Neural cell (in vitro differentiated cells): ENCODE results near the gene SHB. TPM values are rescaled to one million over a fixed set of nuclear protein-coding genes. Genes with fewer than 3 reads are reported as not detected.

Experiments
- H2AFZ ChIP-seq: fragments of 200-600, 300-800 bp; sonication (generic), shearing (Covaris generic); 2 replicates; pipeline ENCODE4 v1.6.0; 2014; ENCODE audit warnings: low read depth, mild to moderate bottlenecking, antibody characterized with exemption, low read length, moderate library complexity
- H3F3A ChIP-seq: fragments of 200-600 bp; shearing (Covaris generic); 2 replicates; pipeline ENCODE4 v1.6.1; 2016; ENCODE audit warnings: mild to moderate bottlenecking, moderate library complexity, mixed read lengths, antibody characterized with exemption, low read length; ENCODE audit not compliant: insufficient read depth, poor library complexity, severe bottlenecking
- H3K27ac ChIP-seq: fragments of 200-600, 300-800 bp; sonication (generic), shearing (Covaris generic); 2 replicates; pipeline ENCODE4 v1.5.1; 2014; ENCODE audit warnings: mild to moderate bottlenecking, low read length, moderate library complexity
- H3K27me3 ChIP-seq: fragments of 300-800, 200-600 bp; sonication (generic), shearing (Covaris generic); 2 replicates; pipeline ENCODE4 v1.6.0; 2014; ENCODE audit warnings: mild to moderate bottlenecking, low read depth, low read length, moderate library complexity; ENCODE audit not compliant: insufficient read depth
- H3K36me3 ChIP-seq: fragments of 300-800, 200-600 bp; sonication (generic), shearing (Covaris generic); 2 replicates; pipeline ENCODE4 v1.5.1; 2014; ENCODE audit warnings: mild to moderate bottlenecking, antibody characterized with exemption, low read length, moderate library complexity; ENCODE audit not compliant: insufficient read depth
- H3K4me2 ChIP-seq: fragments of 300-800, 200-600 bp; sonication (generic), shearing (Covaris generic); 2 replicates; pipeline ENCODE4 v1.6.0; 2014; ENCODE audit warnings: mild to moderate bottlenecking, low read length
- H3K4me3 ChIP-seq: fragments of 300-800, 200-600 bp; sonication (generic), shearing (Covaris generic); 2 replicates; pipeline ENCODE4 v1.5.1; 2014; ENCODE audit warnings: mild to moderate bottlenecking, low read length, moderate library complexity
- H3K79me2 ChIP-seq: fragments of 200-600 bp; shearing (Covaris generic); replicated peaks from 2 replicates; pipeline ENCODE4 v1.6.0; 2014; ENCODE audit warnings: mild to moderate bottlenecking, low read length, moderate library complexity; ENCODE audit not compliant: insufficient read depth
- H3K9ac ChIP-seq: fragments of 300-800, 200-600 bp; sonication (generic), shearing (Covaris generic); 2 replicates; pipeline ENCODE4 v1.6.1; 2016; ENCODE audit warnings: mild to moderate bottlenecking, low read length, mixed read lengths
- H3K9me2 ChIP-seq: fragments of 200-600 bp; shearing (Covaris generic); 2 replicates; pipeline ENCODE4 v1.6.1; 2016; ENCODE audit warnings: mild to moderate bottlenecking, low read length, mixed read lengths; ENCODE audit not compliant: insufficient read depth
- H3K9me3 ChIP-seq: fragments of 200-600, 300-800 bp; sonication (generic), shearing (Covaris generic); 2 replicates; pipeline ENCODE4 v1.6.1; 2016; ENCODE audit warnings: mild to moderate bottlenecking, mixed run types, low read length, moderate library complexity, mixed read lengths
- H4K20me1 ChIP-seq: fragments of 200-600 bp; shearing (Covaris generic); 2 replicates; pipeline ENCODE4 v1.6.1; 2016; ENCODE audit warnings: mild to moderate bottlenecking, mixed run types; ENCODE audit not compliant: insufficient read depth
- EP300 ChIP-seq: fragments of 450-650 bp; conservative IDR thresholded peaks from 2 replicates; pipeline ENCODE4 v1.6.1; 2014; ENCODE audit warnings: antibody characterized with exemption, mild to moderate bottlenecking, moderate library complexity; ENCODE audit not compliant: poor library complexity, severe bottlenecking
- MXI1 ChIP-seq: fragments of 450-650 bp; conservative IDR thresholded peaks from 2 replicates; pipeline ENCODE4 v1.6.1; 2014; ENCODE audit warnings: antibody characterized with exemption, mild to moderate bottlenecking; ENCODE audit not compliant: poor library complexity, severe bottlenecking
- POLR2AphosphoS5 ChIP-seq: IDR thresholded peaks from 2 replicates; pipeline ENCODE4 v1.6.1; 2012
- TAF1 ChIP-seq: IDR thresholded peaks from 2 replicates; pipeline ENCODE4 v1.6.1; 2012; ENCODE audit warnings: low read depth
- polyA plus RNA-seq: library from polyadenylated mRNA; depleted of rRNA; stranded (reverse); fragments of >200 nt; gene quantifications from 2 replicates; pipeline ENCODE4 v1.2.3, GENCODE V29; 2014
- TF ChIP-seq, protein P1 (sequence below): IDR thresholded peaks from 2 replicates; pipeline ENCODE4 v1.6.1; 2012; ENCODE audit warnings: borderline replicate concordance
- TF ChIP-seq, protein P2 (sequence below): fragments of 450-650 bp; IDR thresholded peaks from 2 replicates; pipeline ENCODE4 v1.5.1; 2014; ENCODE audit warnings: antibody characterized with exemption, mild to moderate bottlenecking, moderate library complexity; ENCODE audit not compliant: poor library complexity, severe bottlenecking

The SHB gene
- polyA plus RNA-seq, 1 donor from 2014 or later, result 17.5 TPM

DNA sequence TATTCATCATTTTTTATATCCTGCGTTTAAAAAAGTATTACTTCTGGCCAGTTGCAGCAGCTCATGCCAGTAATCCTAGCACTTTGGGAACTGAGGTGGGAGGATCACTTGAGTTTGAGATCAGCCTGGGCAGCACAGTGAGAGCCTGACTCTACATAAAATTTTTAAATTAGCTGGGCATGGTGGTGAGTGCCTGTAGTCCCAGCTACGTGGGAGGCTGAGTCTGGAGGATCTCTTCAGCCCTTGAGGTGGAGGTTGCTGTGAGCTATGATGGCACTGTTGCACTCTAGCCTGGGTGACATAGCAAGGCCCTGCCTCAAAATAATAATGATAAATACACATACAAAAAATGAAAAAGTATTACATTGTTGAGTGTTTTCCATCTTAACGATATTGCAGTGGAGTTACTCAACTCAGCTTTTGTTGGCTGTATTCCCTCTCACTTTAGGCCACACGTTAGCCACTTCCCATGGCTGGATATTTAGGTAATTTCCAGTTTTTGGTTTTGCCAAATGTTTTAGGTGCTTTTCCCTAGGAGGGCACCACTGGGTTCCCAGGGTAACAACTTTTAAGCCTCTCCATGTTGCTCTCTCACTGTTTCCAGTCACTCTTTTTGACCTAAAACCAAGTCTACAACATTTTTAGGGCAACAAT, 20.6 kb downstream of the SHB start:
- Histone ChIP-seq H3K4me3 (no peak overlapping the region), H2AFZ (no peak overlapping the region), H4K20me1 (no peaks in the 10 kb centered on the region), H3K4me2 (no peak overlapping the region), H3F3A (no peaks in the 10 kb centered on the region), H3K79me2 (peaks cover 70% of the 10 kb centered on the region), H3K9me2 (no peaks in the 10 kb centered on the region), H3K27ac (no peak overlapping the region), H3K9me3 (no peaks in the 10 kb centered on the region), H3K9ac (no peak overlapping the region), H3K36me3 (no peaks in the 10 kb centered on the region), H3K27me3 (no peaks in the 10 kb centered on the region)
- TF ChIP-seq POLR2AphosphoS5 (no peak), MXI1 (no peak)
- TF ChIP-seq, protein P1, sequence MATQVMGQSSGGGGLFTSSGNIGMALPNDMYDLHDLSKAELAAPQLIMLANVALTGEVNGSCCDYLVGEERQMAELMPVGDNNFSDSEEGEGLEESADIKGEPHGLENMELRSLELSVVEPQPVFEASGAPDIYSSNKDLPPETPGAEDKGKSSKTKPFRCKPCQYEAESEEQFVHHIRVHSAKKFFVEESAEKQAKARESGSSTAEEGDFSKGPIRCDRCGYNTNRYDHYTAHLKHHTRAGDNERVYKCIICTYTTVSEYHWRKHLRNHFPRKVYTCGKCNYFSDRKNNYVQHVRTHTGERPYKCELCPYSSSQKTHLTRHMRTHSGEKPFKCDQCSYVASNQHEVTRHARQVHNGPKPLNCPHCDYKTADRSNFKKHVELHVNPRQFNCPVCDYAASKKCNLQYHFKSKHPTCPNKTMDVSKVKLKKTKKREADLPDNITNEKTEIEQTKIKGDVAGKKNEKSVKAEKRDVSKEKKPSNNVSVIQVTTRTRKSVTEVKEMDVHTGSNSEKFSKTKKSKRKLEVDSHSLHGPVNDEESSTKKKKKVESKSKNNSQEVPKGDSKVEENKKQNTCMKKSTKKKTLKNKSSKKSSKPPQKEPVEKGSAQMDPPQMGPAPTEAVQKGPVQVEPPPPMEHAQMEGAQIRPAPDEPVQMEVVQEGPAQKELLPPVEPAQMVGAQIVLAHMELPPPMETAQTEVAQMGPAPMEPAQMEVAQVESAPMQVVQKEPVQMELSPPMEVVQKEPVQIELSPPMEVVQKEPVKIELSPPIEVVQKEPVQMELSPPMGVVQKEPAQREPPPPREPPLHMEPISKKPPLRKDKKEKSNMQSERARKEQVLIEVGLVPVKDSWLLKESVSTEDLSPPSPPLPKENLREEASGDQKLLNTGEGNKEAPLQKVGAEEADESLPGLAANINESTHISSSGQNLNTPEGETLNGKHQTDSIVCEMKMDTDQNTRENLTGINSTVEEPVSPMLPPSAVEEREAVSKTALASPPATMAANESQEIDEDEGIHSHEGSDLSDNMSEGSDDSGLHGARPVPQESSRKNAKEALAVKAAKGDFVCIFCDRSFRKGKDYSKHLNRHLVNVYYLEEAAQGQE, result no peak

DNA sequence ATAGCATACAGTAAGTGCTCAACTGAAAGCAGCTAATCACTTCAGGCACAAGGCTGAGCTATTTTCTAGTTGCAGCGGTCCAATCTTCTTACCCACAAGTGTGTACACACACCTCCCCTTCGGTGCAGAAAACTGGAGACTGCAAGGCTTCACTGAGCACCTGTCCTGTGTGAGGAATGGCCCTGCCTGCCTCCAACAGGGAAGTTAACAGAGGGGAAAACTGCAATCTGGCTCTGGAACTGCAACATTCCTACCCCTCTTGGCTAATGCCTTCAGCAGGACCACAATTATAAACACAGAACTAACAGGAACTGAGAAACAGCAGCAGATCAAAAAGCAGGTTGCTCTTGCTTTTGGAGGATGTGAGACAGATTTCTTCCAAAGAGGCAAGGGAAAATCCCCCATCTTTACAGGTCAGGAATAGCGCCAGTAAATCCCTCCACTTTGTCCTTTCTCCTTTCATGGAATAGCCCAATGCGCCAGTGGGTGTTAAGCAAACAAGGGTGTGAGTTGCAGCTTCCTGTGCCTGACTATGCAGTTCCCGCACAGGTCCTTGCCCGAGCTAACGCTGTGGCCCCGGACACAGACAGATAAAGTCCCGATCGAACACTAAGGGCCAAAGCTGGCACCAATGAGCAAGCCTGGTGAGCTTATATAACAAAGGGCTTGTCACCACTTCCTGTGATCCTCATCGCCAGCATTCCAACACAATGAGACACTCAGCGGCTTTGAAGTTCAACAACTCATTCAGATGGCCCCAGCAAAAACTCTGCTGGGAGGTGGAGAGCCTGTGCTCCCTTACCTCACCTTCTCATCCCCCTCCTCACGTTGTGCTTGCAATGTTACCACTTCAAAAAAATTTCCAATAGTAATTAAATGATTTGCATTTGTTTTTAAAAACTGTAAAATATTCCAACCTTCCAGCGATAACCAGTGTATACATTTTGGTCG, 21.5 kb downstream of the SHB start:
- Histone ChIP-seq H3K4me2 (no peak overlapping the region), H3K27ac (no peak overlapping the region), H3K9me2 (no peaks in the 10 kb centered on the region), H3K36me3 (no peaks in the 10 kb centered on the region), H3K9me3 (no peaks in the 10 kb centered on the region), H3K9ac (no peak overlapping the region), H3K79me2 (peaks cover 71% of the 10 kb centered on the region), H2AFZ (no peak overlapping the region), H3K27me3 (no peaks in the 10 kb centered on the region), H3F3A (no peaks in the 10 kb centered on the region), H3K4me3 (no peak overlapping the region), H4K20me1 (no peaks in the 10 kb centered on the region)
- no peak for TF ChIP-seq TAF1
- no peak for TF ChIP-seq EP300
- TF ChIP-seq POLR2AphosphoS5, result no peak
- TF ChIP-seq, protein P2, sequence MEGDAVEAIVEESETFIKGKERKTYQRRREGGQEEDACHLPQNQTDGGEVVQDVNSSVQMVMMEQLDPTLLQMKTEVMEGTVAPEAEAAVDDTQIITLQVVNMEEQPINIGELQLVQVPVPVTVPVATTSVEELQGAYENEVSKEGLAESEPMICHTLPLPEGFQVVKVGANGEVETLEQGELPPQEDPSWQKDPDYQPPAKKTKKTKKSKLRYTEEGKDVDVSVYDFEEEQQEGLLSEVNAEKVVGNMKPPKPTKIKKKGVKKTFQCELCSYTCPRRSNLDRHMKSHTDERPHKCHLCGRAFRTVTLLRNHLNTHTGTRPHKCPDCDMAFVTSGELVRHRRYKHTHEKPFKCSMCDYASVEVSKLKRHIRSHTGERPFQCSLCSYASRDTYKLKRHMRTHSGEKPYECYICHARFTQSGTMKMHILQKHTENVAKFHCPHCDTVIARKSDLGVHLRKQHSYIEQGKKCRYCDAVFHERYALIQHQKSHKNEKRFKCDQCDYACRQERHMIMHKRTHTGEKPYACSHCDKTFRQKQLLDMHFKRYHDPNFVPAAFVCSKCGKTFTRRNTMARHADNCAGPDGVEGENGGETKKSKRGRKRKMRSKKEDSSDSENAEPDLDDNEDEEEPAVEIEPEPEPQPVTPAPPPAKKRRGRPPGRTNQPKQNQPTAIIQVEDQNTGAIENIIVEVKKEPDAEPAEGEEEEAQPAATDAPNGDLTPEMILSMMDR, result no peak
